H9 (cell line): Measurements from ENCODE around the gene GALNT10. TPM values are rescaled to one million over a fixed set of nuclear protein-coding genes. Genes with fewer than 3 reads are reported as not detected.
A peak's percentile ranks its signal among the peaks of the same experiment; 100 is the strongest.

Source experiments
- DNase-seq: peaks from one replicate; pipeline ENCODE4 v3.0.0-alpha.2; 2017
- H2AFZ ChIP-seq: one replicate; pipeline ENCODE4 v1.6.1; 2013; ENCODE audit warnings: mild to moderate bottlenecking, low read length, control low read depth, moderate library complexity
- H2AK5ac ChIP-seq: 2 replicates; pipeline ENCODE4 v1.6.1; 2013; ENCODE audit warnings: low read length, control low read depth, mixed read lengths; ENCODE audit not compliant: insufficient read length
- H2BK120ac ChIP-seq: one replicate; pipeline ENCODE4 v1.6.1; 2013; ENCODE audit warnings: low read depth, mild to moderate bottlenecking, low read length, control low read depth, inconsistent platforms; ENCODE audit not compliant: poor library complexity, severe bottlenecking
- H2BK12ac ChIP-seq: 2 replicates; pipeline ENCODE4 v1.6.1; 2013; ENCODE audit warnings: low read length, control low read depth, mixed read lengths, low read depth; ENCODE audit not compliant: insufficient read length
- H2BK15ac ChIP-seq: 2 replicates; pipeline ENCODE4 v1.6.1; 2013; ENCODE audit warnings: low read depth, low read length, control low read depth
- H2BK20ac ChIP-seq: one replicate; pipeline ENCODE4 v1.6.1; 2013; ENCODE audit warnings: low read depth, mild to moderate bottlenecking, low read length, control low read depth, inconsistent platforms; ENCODE audit not compliant: poor library complexity, severe bottlenecking
- H2BK5ac ChIP-seq: 2 replicates; pipeline ENCODE4 v1.6.1; 2013; ENCODE audit warnings: low read length, control low read depth, mixed read lengths; ENCODE audit not compliant: insufficient read length
- H3K14ac ChIP-seq: 2 replicates; pipeline ENCODE4 v1.6.1; 2013; ENCODE audit warnings: low read length, control low read depth; ENCODE audit not compliant: insufficient read depth
- H3K18ac ChIP-seq: 2 replicates; pipeline ENCODE4 v1.6.1; 2013; ENCODE audit warnings: low read depth, mild to moderate bottlenecking, mixed read lengths, low read length, control low read depth; ENCODE audit not compliant: insufficient read length
- H3K23ac ChIP-seq: 2 replicates; pipeline ENCODE4 v1.6.1; 2013; ENCODE audit warnings: low read length, control low read depth, mixed read lengths, low read depth; ENCODE audit not compliant: insufficient read length
- H3K23me2 ChIP-seq: 2 replicates; pipeline ENCODE4 v1.6.1; 2013; ENCODE audit warnings: low read depth, mild to moderate bottlenecking, mixed read lengths, low read length, control low read depth; ENCODE audit not compliant: insufficient read length, poor library complexity, severe bottlenecking
- H3K27ac ChIP-seq: 2 replicates; pipeline ENCODE4 v1.5.1; 2013; ENCODE audit warnings: low read length, control low read depth, mixed read lengths, low read depth; ENCODE audit not compliant: insufficient read length
- H3K27me3 ChIP-seq: 2 replicates; pipeline ENCODE4 v1.6.1; 2013; ENCODE audit warnings: low read length, control low read depth, inconsistent platforms; ENCODE audit not compliant: insufficient read depth
- H3K4ac ChIP-seq: 2 replicates; pipeline ENCODE4 v1.6.1; 2013; ENCODE audit warnings: low read depth, mild to moderate bottlenecking, control low read depth, inconsistent platforms, low read length, moderate library complexity
- H3K4me1 ChIP-seq: 2 replicates; pipeline ENCODE4 v1.6.1; 2013; ENCODE audit warnings: low read length, control low read depth, inconsistent platforms; ENCODE audit not compliant: insufficient read depth
- H3K4me2 ChIP-seq: 2 replicates; pipeline ENCODE4 v1.6.1; 2013; ENCODE audit warnings: low read length, control low read depth, mixed read lengths; ENCODE audit not compliant: insufficient read length, insufficient read depth
- H3K56ac ChIP-seq: 2 replicates; pipeline ENCODE4 v1.6.1; 2013; ENCODE audit warnings: low read depth, mild to moderate bottlenecking, mixed read lengths, low read length, control low read depth; ENCODE audit not compliant: insufficient read length
- H3K79me1 ChIP-seq: 2 replicates; pipeline ENCODE4 v1.6.1; 2013; ENCODE audit warnings: low read depth, mild to moderate bottlenecking, moderate library complexity, low read length, control low read depth, inconsistent platforms; ENCODE audit not compliant: insufficient read depth, poor library complexity, severe bottlenecking
- H3K79me2 ChIP-seq: 2 replicates; pipeline ENCODE4 v1.6.1; 2013; ENCODE audit warnings: low read length, control low read depth, inconsistent platforms; ENCODE audit not compliant: insufficient read depth
- H3K9ac ChIP-seq: 2 replicates; pipeline ENCODE4 v1.6.1; 2013; ENCODE audit warnings: low read length, control low read depth, mixed read lengths; ENCODE audit not compliant: insufficient read length; ENCODE audit errors: extremely low read depth
- H3K9me3 ChIP-seq: one replicate; pipeline ENCODE4 v1.6.1; 2013; ENCODE audit warnings: low read depth, low read length, inconsistent platforms; ENCODE audit not compliant: control insufficient read depth
- H3T11ph ChIP-seq: one replicate; pipeline ENCODE4 v1.6.1; 2013; ENCODE audit warnings: mild to moderate bottlenecking, low read length, control low read depth, inconsistent platforms
- H4K20me1 ChIP-seq: one replicate; pipeline ENCODE4 v1.6.1; 2013; ENCODE audit not compliant: control insufficient read depth, insufficient read length, insufficient read depth
- H4K5ac ChIP-seq: 2 replicates; pipeline ENCODE4 v1.6.1; 2013; ENCODE audit warnings: low read depth, mild to moderate bottlenecking, mixed read lengths, low read length, control low read depth; ENCODE audit not compliant: insufficient read length
- H4K8ac ChIP-seq: replicated peaks from 2 replicates; pipeline ENCODE4 v1.6.1; 2013; ENCODE audit warnings: low read length, control low read depth, mixed read lengths, low read depth; ENCODE audit not compliant: insufficient read length
- H4K91ac ChIP-seq: 2 replicates; pipeline ENCODE4 v1.6.1; 2013; ENCODE audit warnings: low read depth, mild to moderate bottlenecking, moderate library complexity, mixed read lengths, low read length, control low read depth; ENCODE audit not compliant: insufficient read length
- H3K27ac Mint-ChIP-seq, 3 experiments: 2 replicates in 2 of 3; 3 replicates in 1 of 3; pipeline ENCODE4 v1.8.0; 2020 to 2021; ENCODE audit warnings: mixed read lengths in 3 of 3, mild to moderate bottlenecking in 1 of 3, moderate library complexity in 1 of 3
- H3K27me3 Mint-ChIP-seq: 2 replicates; pipeline ENCODE4 v1.8.0; 2021; ENCODE audit warnings: low read depth, mild to moderate bottlenecking, moderate library complexity, mixed read lengths
- H3K36me3 Mint-ChIP-seq, 3 experiments: 2 replicates in 2 of 3; 3 replicates in 1 of 3; pipeline ENCODE4 v1.8.0; 2020 to 2021; ENCODE audit warnings: low read depth in 3 of 3, mixed read lengths in 3 of 3; ENCODE audit not compliant: insufficient read depth in 1 of 3
- H3K4me1 Mint-ChIP-seq, 2 experiments: 2 replicates each; pipeline ENCODE4 v1.8.0; 2020; ENCODE audit warnings: mixed read lengths in 2 of 2
- H3K4me3 Mint-ChIP-seq, 2 experiments: 2 replicates in 1 of 2; 3 replicates in 1 of 2; pipeline ENCODE4 v1.8.0; 2020 to 2021; ENCODE audit warnings: mild to moderate bottlenecking in 2 of 2, mixed read lengths in 2 of 2, moderate library complexity in 1 of 2
- H3K9me3 Mint-ChIP-seq, 2 experiments: 2 replicates in 1 of 2; 3 replicates in 1 of 2; pipeline ENCODE4 v1.8.0; 2020; ENCODE audit warnings: mild to moderate bottlenecking in 2 of 2, mixed read lengths in 2 of 2, moderate library complexity in 1 of 2
- CTCF ChIP-seq: fragments of 200-600 bp; sonication (generic); conservative IDR thresholded peaks from 3 replicates; pipeline ENCODE4 v1.8.0; 2021; ENCODE audit warnings: antibody characterized with exemption, mild to moderate bottlenecking
- WGBS: extraction: QIAGEN DNeasy Blood & Tissue Kit; methylation state at CpG from one replicate; pipeline ENCODE4 v1.1.7; 2013; ENCODE audit warnings: missing lambda C conversion rate, low lambda C conversion rate, mixed read lengths; ENCODE audit not compliant: insufficient read length; ENCODE audit errors: extremely low coverage; 5-methylcytosine and 5-hydroxymethylcytosine counted together
- total RNA-seq: library from RNA; stranded (reverse); gene quantifications from 2 replicates; pipeline ENCODE4 v1.2.1, GENCODE V29; 2021

The GALNT10 gene
- total RNA-seq, 1 experiment from 2014 or later = 15.4 TPM

GRCh38 chr5:154444556-154445421 lies 254.3 kb downstream of the GALNT10 start:
- Histone ChIP-seq H3K4ac (no peak overlapping the region), H3K23ac (no peak overlapping the region), H4K20me1 (no peaks in the 10 kb centered on the region), H2BK15ac (no peak overlapping the region), H4K8ac (no peak overlapping the region), H3K79me2 (no peaks in the 10 kb centered on the region), H3K27ac (no peak overlapping the region), H4K5ac (no peak overlapping the region), H2BK5ac (no peak overlapping the region), H2BK120ac (no peak overlapping the region), H2BK12ac (no peak overlapping the region), H3K9me3 (no peaks in the 10 kb centered on the region), H2AFZ (peak overlapping the region; percentile 24), H3K27me3 (no peaks in the 10 kb centered on the region), H3K23me2 (peaks cover 13% of the 10 kb centered on the region), H4K91ac (no peak overlapping the region), H3T11ph (no peak overlapping the region), H3K4me1 (no peaks in the 10 kb centered on the region), H3K4me2 (peak overlapping the region; percentile 98), H3K18ac (no peak overlapping the region), H2BK20ac (no peak overlapping the region), H3K14ac (no peak overlapping the region; the same call in 1 of the 2 replicates), H2AK5ac (no peak overlapping the region), H3K79me1 (peaks cover 3% of the 10 kb centered on the region), H3K56ac (no peak overlapping the region), H3K9ac (peak overlapping the region; percentile 66)
- Mint-ChIP-seq H3K4me1 (peaks cover 14 to 19% of the 10 kb centered on the region in 2 experiments), H3K4me3 (peak overlapping the region; percentile 93 to 99), H3K9me3 (no peaks in the 10 kb centered on the region), H3K27ac (no peak overlapping the region), H3K27me3 (peaks cover 3% of the 10 kb centered on the region; the same call in 1 of the 2 replicates), H3K36me3 (peaks cover 2 to 16% (median 14%) of the 10 kb centered on the region in 3 experiments; a peak in 6 of 7 replicates)
- DNase-seq = peak; percentile 51
- no peak for TF ChIP-seq CTCF
- no CpG with 5 or more reads among the region's 30 CpGs for WGBS
